ENCODE results near the gene SLC48A1. TPM values are rescaled to one million over a fixed set of nuclear protein-coding genes. Genes with fewer than 3 reads are reported as not detected.

The SLC48A1 gene
- polyA plus RNA-seq, 1 donor from 2014 or later = 8.0 TPM

DNA sequence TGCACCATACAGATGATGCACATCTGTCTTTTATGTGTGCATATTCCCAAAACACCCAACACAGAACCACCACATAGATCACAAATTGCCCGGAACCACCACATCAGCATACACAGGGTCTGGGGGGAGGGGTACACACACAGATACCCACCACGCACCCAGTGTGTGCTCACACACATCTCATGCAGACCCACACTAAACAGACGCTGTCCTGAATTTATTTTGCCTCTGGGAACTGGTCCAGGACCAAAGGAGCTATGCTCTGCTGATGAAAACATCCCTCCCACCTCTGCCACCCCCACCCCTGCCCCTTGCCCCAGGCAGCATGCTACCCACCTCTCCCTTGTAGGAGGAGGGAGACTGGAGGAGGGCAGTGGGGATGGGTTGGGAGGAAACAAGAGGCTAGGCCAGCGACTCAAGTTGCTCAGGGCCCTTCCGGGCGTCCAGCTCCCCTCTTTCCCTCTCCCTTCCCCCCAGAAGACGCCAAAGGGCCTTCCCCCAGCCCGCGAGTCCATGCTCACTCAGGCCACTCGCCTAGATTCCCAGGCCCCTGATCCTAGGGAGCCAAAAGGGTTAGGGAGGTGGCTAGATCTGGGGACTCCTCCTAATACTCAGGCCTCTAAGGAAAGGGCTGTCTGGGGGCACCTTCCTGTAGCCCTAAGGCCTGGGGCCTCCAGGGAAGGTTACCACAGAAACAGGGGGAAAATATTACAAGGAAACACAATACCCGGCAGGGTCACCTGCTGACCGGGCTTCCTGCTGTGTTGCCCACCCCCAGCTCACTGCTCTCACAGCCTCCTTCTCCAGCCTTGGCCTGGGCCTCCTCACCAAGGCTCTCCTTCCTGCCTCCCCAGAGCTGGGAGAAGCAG lies 43.6 kb downstream of the SLC48A1 start:
- Histone ChIP-seq H3K79me2 (replicated peaks; ENCODE audit: insufficient read depth, low read length) (peaks cover 14% of the 10 kb centered on the region), H3K4me2 (ENCODE audit: low read length) (no peak overlapping the region), H3K27me3 (ENCODE audit: insufficient read depth, low read depth, low read length) (no peaks in the 10 kb centered on the region), H3K27ac (ENCODE audit: low read length) (no peak overlapping the region), H3K36me3 (ENCODE audit: insufficient read depth, low read length) (no peaks in the 10 kb centered on the region), H4K20me1 (ENCODE audit: insufficient read depth) (no peaks in the 10 kb centered on the region), H3K9me2 (ENCODE audit: insufficient read depth, low read length) (no peaks in the 10 kb centered on the region), H3K9ac (ENCODE audit: low read length) (no peak overlapping the region), H2AFZ (ENCODE audit: low read depth, low read length) (no peak overlapping the region), H3K4me3 (ENCODE audit: low read length) (no peak overlapping the region), H3K9me3 (ENCODE audit: low read length) (no peaks in the 10 kb centered on the region), H3F3A (ENCODE audit: insufficient read depth, low read length, poor library complexity, severe bottlenecking) (no peaks in the 10 kb centered on the region)
- TF ChIP-seq CTCF (IDR thresholded peaks at IDR 0.05; ENCODE audit: poor library complexity, severe bottlenecking) (no peak), POLR2AphosphoS5 (IDR thresholded peaks at IDR 0.05) (no peak), EZH2 (IDR thresholded peaks at IDR 0.05; ENCODE audit: borderline replicate concordance, insufficient read depth, low read length, poor library complexity, severe bottlenecking) (no peak), MXI1 (conservative IDR thresholded peaks at IDR 0.05; ENCODE audit: poor library complexity, severe bottlenecking) (no peak), SMC3 (conservative IDR thresholded peaks at IDR 0.05; ENCODE audit: poor library complexity) (no peak), RAD21 (conservative IDR thresholded peaks at IDR 0.05) (no peak), EP300 (conservative IDR thresholded peaks at IDR 0.05; ENCODE audit: poor library complexity, severe bottlenecking) (no peak), TAF1 (IDR thresholded peaks at IDR 0.05; ENCODE audit: low read depth) (no peak)
- TF ChIP-seq, protein P1, sequence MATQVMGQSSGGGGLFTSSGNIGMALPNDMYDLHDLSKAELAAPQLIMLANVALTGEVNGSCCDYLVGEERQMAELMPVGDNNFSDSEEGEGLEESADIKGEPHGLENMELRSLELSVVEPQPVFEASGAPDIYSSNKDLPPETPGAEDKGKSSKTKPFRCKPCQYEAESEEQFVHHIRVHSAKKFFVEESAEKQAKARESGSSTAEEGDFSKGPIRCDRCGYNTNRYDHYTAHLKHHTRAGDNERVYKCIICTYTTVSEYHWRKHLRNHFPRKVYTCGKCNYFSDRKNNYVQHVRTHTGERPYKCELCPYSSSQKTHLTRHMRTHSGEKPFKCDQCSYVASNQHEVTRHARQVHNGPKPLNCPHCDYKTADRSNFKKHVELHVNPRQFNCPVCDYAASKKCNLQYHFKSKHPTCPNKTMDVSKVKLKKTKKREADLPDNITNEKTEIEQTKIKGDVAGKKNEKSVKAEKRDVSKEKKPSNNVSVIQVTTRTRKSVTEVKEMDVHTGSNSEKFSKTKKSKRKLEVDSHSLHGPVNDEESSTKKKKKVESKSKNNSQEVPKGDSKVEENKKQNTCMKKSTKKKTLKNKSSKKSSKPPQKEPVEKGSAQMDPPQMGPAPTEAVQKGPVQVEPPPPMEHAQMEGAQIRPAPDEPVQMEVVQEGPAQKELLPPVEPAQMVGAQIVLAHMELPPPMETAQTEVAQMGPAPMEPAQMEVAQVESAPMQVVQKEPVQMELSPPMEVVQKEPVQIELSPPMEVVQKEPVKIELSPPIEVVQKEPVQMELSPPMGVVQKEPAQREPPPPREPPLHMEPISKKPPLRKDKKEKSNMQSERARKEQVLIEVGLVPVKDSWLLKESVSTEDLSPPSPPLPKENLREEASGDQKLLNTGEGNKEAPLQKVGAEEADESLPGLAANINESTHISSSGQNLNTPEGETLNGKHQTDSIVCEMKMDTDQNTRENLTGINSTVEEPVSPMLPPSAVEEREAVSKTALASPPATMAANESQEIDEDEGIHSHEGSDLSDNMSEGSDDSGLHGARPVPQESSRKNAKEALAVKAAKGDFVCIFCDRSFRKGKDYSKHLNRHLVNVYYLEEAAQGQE (IDR thresholded peaks at IDR 0.05; ENCODE audit: borderline replicate concordance) = no peak

DNA sequence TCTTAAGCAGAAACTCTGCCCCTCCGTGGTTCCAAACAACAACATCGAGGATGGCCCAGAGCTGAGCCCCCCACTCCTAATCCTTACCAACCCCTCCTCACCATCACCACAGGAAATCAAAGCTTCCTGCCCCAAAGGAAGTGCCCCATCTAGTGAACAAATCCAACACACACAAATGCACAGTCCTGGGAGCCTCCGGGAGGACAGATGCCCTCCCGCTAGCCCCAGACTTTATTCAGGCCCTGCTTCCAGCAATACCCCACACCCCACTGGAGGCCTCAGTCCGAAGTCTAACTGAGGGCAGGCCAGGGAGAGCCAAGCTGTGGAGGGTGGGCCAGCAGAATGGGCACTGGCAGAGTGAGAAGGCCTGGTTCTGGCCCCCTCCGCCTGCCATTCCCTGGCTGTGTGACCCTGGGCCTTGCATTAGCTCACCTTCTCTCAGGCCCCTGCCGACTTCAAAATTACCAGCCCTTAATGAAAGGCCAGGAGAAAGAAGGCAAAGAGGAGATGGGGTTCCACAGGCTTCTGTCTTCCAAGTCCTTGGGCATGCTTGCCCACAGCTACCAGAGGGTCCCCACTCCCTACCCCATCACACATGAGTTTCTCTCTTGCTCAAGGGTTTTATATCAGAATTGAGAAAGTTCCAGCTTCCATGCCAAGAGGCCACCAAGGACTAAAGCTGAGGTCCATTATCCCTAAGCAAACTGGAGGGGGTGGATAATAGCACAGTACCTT lies 44.4 kb downstream of the SLC48A1 start:
- Histone ChIP-seq H3F3A (ENCODE audit: insufficient read depth, low read length, poor library complexity, severe bottlenecking) (no peaks in the 10 kb centered on the region), H3K9me3 (ENCODE audit: low read length) (no peaks in the 10 kb centered on the region), H3K36me3 (ENCODE audit: insufficient read depth, low read length) (no peaks in the 10 kb centered on the region), H3K27ac (ENCODE audit: low read length) (no peak overlapping the region), H2AFZ (ENCODE audit: low read depth, low read length) (no peak overlapping the region), H3K4me3 (ENCODE audit: low read length) (peak overlapping the region; percentile 75), H3K9me2 (ENCODE audit: insufficient read depth, low read length) (no peaks in the 10 kb centered on the region), H4K20me1 (ENCODE audit: insufficient read depth) (no peaks in the 10 kb centered on the region), H3K79me2 (replicated peaks; ENCODE audit: insufficient read depth, low read length) (peaks cover 13% of the 10 kb centered on the region), H3K27me3 (ENCODE audit: insufficient read depth, low read depth, low read length) (no peaks in the 10 kb centered on the region), H3K9ac (ENCODE audit: low read length) (no peak overlapping the region), H3K4me2 (ENCODE audit: low read length) (no peak overlapping the region)
- TF ChIP-seq EP300 (conservative IDR thresholded peaks at IDR 0.05; ENCODE audit: poor library complexity, severe bottlenecking) (no peak), RAD21 (conservative IDR thresholded peaks at IDR 0.05) (no peak), CTCF (IDR thresholded peaks at IDR 0.05; ENCODE audit: poor library complexity, severe bottlenecking) (no peak), MXI1 (conservative IDR thresholded peaks at IDR 0.05; ENCODE audit: poor library complexity, severe bottlenecking) (no peak)
- TF ChIP-seq, protein P1 (IDR thresholded peaks at IDR 0.05; ENCODE audit: borderline replicate concordance) = no peak
